Effector memory CD8-positive, alpha-beta T cell (primary cell): ENCODE data around the gene ACER3.

Source experiments
- ATAC-seq: fragments of 150-1000 bp; cut with Tn5 transposase; replicated peaks from 2 replicates; pipeline ENCODE4 v1.10.0; 2021; ENCODE audit warnings: mild to moderate bottlenecking, moderate library complexity
- DNase-seq, 3 experiments: peaks; one replicate each; pipeline ENCODE4 v3.0.0; 2021
- H3K27ac Mint-ChIP-seq, 2 donors: one replicate each; pipeline ENCODE4 v1.8.0; 2022; ENCODE audit warnings: mild to moderate bottlenecking in 2 of 2, mixed read lengths in 2 of 2, moderate library complexity in 2 of 2
- H3K27me3 Mint-ChIP-seq, 2 donors: one replicate each; pipeline ENCODE4 v1.8.0; 2022; ENCODE audit warnings: mixed read lengths in 2 of 2
- H3K36me3 Mint-ChIP-seq: one replicate; pipeline ENCODE4 v1.8.0; 2022; ENCODE audit warnings: mild to moderate bottlenecking, moderate library complexity, mixed read lengths; ENCODE audit not compliant: insufficient read depth
- H3K4me1 Mint-ChIP-seq, 2 donors: one replicate each; pipeline ENCODE4 v1.8.0; 2022; ENCODE audit warnings: low read depth in 2 of 2, mixed read lengths in 2 of 2
- H3K4me3 Mint-ChIP-seq, 2 donors: one replicate each; pipeline ENCODE4 v1.8.0; 2022; ENCODE audit warnings: mild to moderate bottlenecking in 2 of 2, mixed read lengths in 2 of 2, moderate library complexity in 2 of 2
- H3K9me3 Mint-ChIP-seq, 2 donors: one replicate each; pipeline ENCODE4 v1.8.0; 2022; ENCODE audit warnings: mixed read lengths in 2 of 2

ACER3 gene

GRCh38 chr11:77064648-77065217, 204.0 kb downstream of the ACER3 start:
- Mint-ChIP-seq H3K36me3 (peaks cover 10% of the 10 kb centered on the region), H3K27me3 (no peaks in the 10 kb centered on the region), H3K9me3 (no peaks in the 10 kb centered on the region), H3K4me1 (peaks cover 6 to 8% of the 10 kb centered on the region in 2 donors), H3K27ac (no peak overlapping the region), H3K4me3 (peak overlapping the region in 1 of 2 donors; percentile 89)
- DNase-seq (no peak), ATAC-seq (no peak)

- no peak for DNase-seq
- peaks cover 6 to 8% of the 10 kb centered on the region in 2 donors for H3K4me1 Mint-ChIP-seq
- peak overlapping the region in 1 of 2 donors; percentile 17 for H3K27ac Mint-ChIP-seq
- peaks cover 10% of the 10 kb centered on the region for H3K36me3 Mint-ChIP-seq
- peak overlapping the region; percentile 84 to 89 for H3K4me3 Mint-ChIP-seq
- H3K9me3 Mint-ChIP-seq, result no peaks in the 10 kb centered on the region
- ATAC-seq, result no peak
- H3K27me3 Mint-ChIP-seq, result no peaks in the 10 kb centered on the region
Observed at GRCh38 chr11:77065878-77066228, 205.1 kb downstream of the ACER3 start.

GRCh38 chr11:77066229-77067042, 205.7 kb downstream of the ACER3 start, which contains the start of gene CAPN5:
TSS of gene CAPN5 (plus strand) at chr11:77066971. CDS start at chr11:77084887, 17,916 bp downstream.
- no peaks in the 10 kb centered on the region for H3K9me3 Mint-ChIP-seq
- peak; percentile 92 for ATAC-seq
- peak within 1 kb of the TSS in 1 of 2 donors; percentile 17 for H3K27ac Mint-ChIP-seq
- H3K27me3 Mint-ChIP-seq, result no peaks in the 10 kb centered on the region
- H3K4me1 Mint-ChIP-seq, result peaks cover 6 to 8% of the 10 kb centered on the region in 2 donors
- peak; percentile 79 to 91 (median 89) for DNase-seq
- H3K36me3 Mint-ChIP-seq, result peaks cover 10% of the 10 kb centered on the region
- H3K4me3 Mint-ChIP-seq, result peak within 1 kb of the TSS; percentile 84 to 89

GRCh38 chr11:77067861-77068443, 207.2 kb downstream of the ACER3 start:
- H3K4me3 Mint-ChIP-seq, result peak overlapping the region; percentile 84 to 89
- no peak overlapping the region for H3K27ac Mint-ChIP-seq
- H3K4me1 Mint-ChIP-seq, result peaks cover 17 to 20% of the 10 kb centered on the region in 2 donors

GRCh38 chr11:77068457-77069335, 208.0 kb downstream of the ACER3 start:
- Mint-ChIP-seq H3K4me1 (peaks cover 24 to 26% of the 10 kb centered on the region in 2 donors), H3K9me3 (no peaks in the 10 kb centered on the region), H3K27me3 (no peaks in the 10 kb centered on the region), H3K36me3 (peaks cover 13% of the 10 kb centered on the region), H3K27ac (no peak overlapping the region), H3K4me3 (no peak overlapping the region)
- no peak for DNase-seq
- no peak for ATAC-seq

More at GRCh38 chr11:77067861-77068443, 207.2 kb downstream of the ACER3 start:
- no peaks in the 10 kb centered on the region for H3K9me3 Mint-ChIP-seq
- H3K36me3 Mint-ChIP-seq, result peaks cover 10% of the 10 kb centered on the region
- DNase-seq (no peak), ATAC-seq (no peak)
- H3K27me3 Mint-ChIP-seq, result no peaks in the 10 kb centered on the region

GRCh38 chr11:77069336-77069968, 208.7 kb downstream of the ACER3 start:
- DNase-seq (no peak), ATAC-seq (no peak)
- Mint-ChIP-seq H3K36me3 (peaks cover 13% of the 10 kb centered on the region), H3K9me3 (no peaks in the 10 kb centered on the region), H3K27me3 (no peaks in the 10 kb centered on the region), H3K27ac (no peak overlapping the region), H3K4me1 (peaks cover 26 to 31% of the 10 kb centered on the region in 2 donors), H3K4me3 (no peak overlapping the region)

GRCh38 chr11:77069969-77070582, 209.4 kb downstream of the ACER3 start:
- Mint-ChIP-seq H3K4me3 (no peak overlapping the region), H3K4me1 (peaks cover 26 to 31% of the 10 kb centered on the region in 2 donors), H3K27me3 (no peaks in the 10 kb centered on the region), H3K27ac (no peak overlapping the region), H3K36me3 (peaks cover 13% of the 10 kb centered on the region), H3K9me3 (no peaks in the 10 kb centered on the region)
- ATAC-seq (no peak), DNase-seq (no peak)

GRCh38 chr11:77071077-77071476, 210.4 kb downstream of the ACER3 start:
- H3K9me3 Mint-ChIP-seq, result no peaks in the 10 kb centered on the region
- H3K27me3 Mint-ChIP-seq, result no peaks in the 10 kb centered on the region
- H3K36me3 Mint-ChIP-seq, result peaks cover 10% of the 10 kb centered on the region
- DNase-seq, result no peak
- ATAC-seq, result no peak
- H3K4me1 Mint-ChIP-seq, result peaks cover 26 to 27% of the 10 kb centered on the region in 2 donors
- no peak overlapping the region for H3K4me3 Mint-ChIP-seq
- H3K27ac Mint-ChIP-seq, result no peak overlapping the region

GRCh38 chr11:77071671-77072605, 211.2 kb downstream of the ACER3 start:
- Mint-ChIP-seq H3K27me3 (no peaks in the 10 kb centered on the region), H3K4me1 (peaks cover 26 to 27% of the 10 kb centered on the region in 2 donors), H3K4me3 (peak overlapping the region; percentile 67 to 69), H3K9me3 (no peaks in the 10 kb centered on the region), H3K36me3 (peaks cover 8% of the 10 kb centered on the region), H3K27ac (peak overlapping the region; percentile 20 to 81)
- ATAC-seq, result peak; percentile 33
- no peak for DNase-seq

GRCh38 chr11:77072851-77073327, 212.2 kb downstream of the ACER3 start:
- Mint-ChIP-seq H3K4me3 (peak overlapping the region; percentile 67 to 69), H3K36me3 (peaks cover 2% of the 10 kb centered on the region), H3K9me3 (no peaks in the 10 kb centered on the region), H3K27ac (peak overlapping the region; percentile 65 to 81), H3K27me3 (no peaks in the 10 kb centered on the region), H3K4me1 (peaks cover 25 to 27% of the 10 kb centered on the region in 2 donors)
- DNase-seq, result peak in 1 of 3 experiments; percentile 26
- ATAC-seq, result peak; percentile 86

GRCh38 chr11:77073328-77074001, 212.7 kb downstream of the ACER3 start:
- Mint-ChIP-seq H3K4me1 (peaks cover 24 to 25% of the 10 kb centered on the region in 2 donors), H3K36me3 (peaks cover 2% of the 10 kb centered on the region), H3K27ac (peak overlapping the region; percentile 38 to 65), H3K27me3 (no peaks in the 10 kb centered on the region), H3K4me3 (peak overlapping the region; percentile 67 to 69), H3K9me3 (no peaks in the 10 kb centered on the region)
- DNase-seq (no peak), ATAC-seq (no peak)
